Heart right ventricle (tissue), 16 donors: Measurements from ENCODE around the gene UBQLNL. TPM values are rescaled to one million over a fixed set of nuclear protein-coding genes. Genes with fewer than 3 reads are reported as not detected.

Source experiments
- ATAC-seq, 8 donors: fragments of 200-7000 bp; cut with Tn5 transposase; one replicate each; pipeline ENCODE4 v1.9.1; 2020; ENCODE audit warnings: mild to moderate bottlenecking in 8 of 8, moderate library complexity in 8 of 8, moderate number of reproducible peaks in 1 of 8
- DNase-seq, 2 donors: peaks; one replicate each; pipeline ENCODE4 v3.0.0-alpha.2; 2020
- H3K27ac ChIP-seq, 10 donors: fragments of 200-600 bp; sonication (generic) in 2 of 10; one replicate each; pipeline versions ENCODE4 v1.5.0 to v1.8.0; 2020 to 2022; ENCODE audit warnings: mild to moderate bottlenecking in 3 of 10
- H3K27me3 ChIP-seq, 7 donors: fragments of 200-600 bp; one replicate each; pipeline ENCODE4 v1.8.0; 2021 to 2022; ENCODE audit warnings: mild to moderate bottlenecking in 2 of 7
- H3K36me3 ChIP-seq, 9 donors: fragments of 200-600 bp; sonication (generic) in 1 of 9; one replicate each; pipeline versions ENCODE4 v1.5.0 to v1.8.0; 2020 to 2022; ENCODE audit warnings: mild to moderate bottlenecking in 2 of 9
- H3K4me1 ChIP-seq, 9 donors: fragments of 200-600 bp; sonication (generic) in 1 of 9; one replicate each; pipeline versions ENCODE4 v1.5.0 to v1.8.0; 2020 to 2022; ENCODE audit warnings: mild to moderate bottlenecking in 4 of 9
- H3K4me3 ChIP-seq, 10 donors: fragments of 200-600 bp; sonication (generic) in 2 of 10; one replicate each; pipeline versions ENCODE4 v1.5.0 to v1.8.0; 2020 to 2022; ENCODE audit warnings: mild to moderate bottlenecking in 7 of 10, moderate library complexity in 2 of 10
- H3K9me3 ChIP-seq, 11 donors: fragments of 200-600 bp in 10 of 11; sonication (generic) in 2 of 11; one replicate each; pipeline versions ENCODE4 v1.5.0 to v1.8.0; 2013 to 2022; ENCODE audit warnings: mild to moderate bottlenecking in 2 of 11, control low read depth in 1 of 11, moderate library complexity in 1 of 11
- CTCF ChIP-seq, 9 donors: fragments of 200-600 bp; sonication (generic) in 2 of 9; IDR thresholded peaks; one replicate each; pipeline versions ENCODE4 v1.5.0 to v1.8.0; 2021 to 2022; ENCODE audit warnings: antibody characterized with exemption in 9 of 9, mild to moderate bottlenecking in 5 of 9, moderate library complexity in 1 of 9
- WGBS, 2 donors: extraction: QIAGEN DNeasy Blood & Tissue Kit; methylation state at CpG; one replicate each; pipeline ENCODE4 v1.1.7; 2013; ENCODE audit warnings: inconsistent platforms in 1 of 2; 5-methylcytosine and 5-hydroxymethylcytosine counted together
- intact Hi-C, 10 donors: fragments of 100-400 bp; cut with DNase I; formaldehyde crosslinking; loops; one replicate each; pipeline versions ENCODE4 v1.11.1 to v1.14.2; 2022
- polyA plus RNA-seq, 2 donors: library from polyadenylated mRNA; stranded (reverse); fragments of 200-250 nt; gene quantifications; one replicate each; pipeline ENCODE4 v1.2.3, GENCODE V29; 2013
- total RNA-seq, 10 donors: library from RNA; stranded (reverse); fragmentation: NEBNext Ultra II Directional in 3 of 10; extraction: Animal tissue kit (Norgen Biotek cat#: 25700) in 3 of 10; gene quantifications; one replicate each; pipeline versions ENCODE4 v1.2.1 to v1.2.4, GENCODE V29; 2021 to 2023
- donor health status: Arrhythmogenic right ventricular cardiomyopathy.
- donor health status: ischemic (EF 13 %, LVEDD 7.1; RV severe dilation, severe dysfunction).
- donor health status: healthy with polysubstance abuse.
- donor health status: DM: no; HTN: yes; CAD: no.
- donor health status: DM: no; HTN: no; CAD: no.
- donor health status: ischemic (EF 25% LVEDD 6.9; RV normal size, moderate dysfunction).
- donor health status: ischemic (EF 25% LVEDD 5.7; RV mildly dilated, moderate dysfunction).
- donor health status: healthy.
- donor health status: DM: yes; HTN: yes; CAD: no.
- donor health status: Ischemic cardiomyopathy.
- donor health status: ischemic (EF 35%, LVEDD 5.7; RV mildly dilated, moderate dysfunction).
- donor health status: nonischemic (EF 11% LVEDD 7.7; RV severe dilation, severe dysfunction).
- donor health status: DM: yes; HTN: yes; CAD: no.
- donor health status: PGD.
- donor health status: ischemic (EF 29% LVEDD 5.4; RV normal size, mild dysfunction).
- donor health status: nonischemic (EF 23%, LVEDD 6.1; RV moderate dilation, normal function).

Gene UBQLNL
- total and polyA plus RNA-seq, 12 donors, result 0.10 to 0.80 (median 0.13) TPM; not detected in 5

- ATAC-seq (no peak), DNase-seq (no peak)
- no peak for TF ChIP-seq CTCF (IDR thresholded peaks at IDR 0.05)
- intact Hi-C loops, result no loop called here
- peaks cover 0 to 5% (median 0%) of the 10 kb centered on the region in 9 donors for H3K4me1 ChIP-seq
- 86 to 89% methylated on average over 2 of the region's 2 CpGs for WGBS, 2 donors
- no peaks in the 10 kb centered on the region for H3K36me3 ChIP-seq
- no peaks in the 10 kb centered on the region for H3K27me3 ChIP-seq
- H3K9me3 ChIP-seq, result no peaks in the 10 kb centered on the region
- no peak overlapping the region for H3K27ac ChIP-seq
- H3K4me3 ChIP-seq, result no peak overlapping the region
These were observed 12.0 kb downstream of the UBQLNL start for GRCh38 chr11:5504403-5504921.

- intact Hi-C loops, result no loop called here
- H3K36me3 ChIP-seq, result no peaks in the 10 kb centered on the region
- 87 to 91% methylated on average over 6 of the region's 6 CpGs for WGBS, 2 donors
- no peaks in the 10 kb centered on the region for H3K27me3 ChIP-seq
- peaks cover 0 to 5% (median 0%) of the 10 kb centered on the region in 9 donors for H3K4me1 ChIP-seq
- DNase-seq, result no peak
- H3K4me3 ChIP-seq, result no peak overlapping the region
- no peak for ATAC-seq
- H3K27ac ChIP-seq, result no peak overlapping the region
- TF ChIP-seq CTCF (IDR thresholded peaks at IDR 0.05), result no peak
- H3K9me3 ChIP-seq, result no peaks in the 10 kb centered on the region
These were observed 16.1 kb downstream of the UBQLNL start for GRCh38 chr11:5500393-5500801.

- WGBS, 2 donors, result 49% methylated on average over 2 of the region's 2 CpGs
- intact Hi-C loops, result no loop called here
- ATAC-seq (no peak), DNase-seq (no peak)
- Histone ChIP-seq H3K36me3 (no peaks in the 10 kb centered on the region), H3K4me3 (no peak overlapping the region), H3K27ac (no peak overlapping the region), H3K4me1 (peaks cover 0 to 5% (median 0%) of the 10 kb centered on the region in 9 donors), H3K27me3 (no peaks in the 10 kb centered on the region), H3K9me3 (no peaks in the 10 kb centered on the region)
- TF ChIP-seq CTCF (IDR thresholded peaks at IDR 0.05), result no peak
These were observed 16.8 kb downstream of the UBQLNL start for GRCh38 chr11:5499671-5500070.

- no peaks in the 10 kb centered on the region for H3K36me3 ChIP-seq
- DNase-seq (no peak), ATAC-seq (no peak)
- WGBS, 2 donors, result 53 to 55% methylated on average over 5 of the region's 5 CpGs
- TF ChIP-seq CTCF (IDR thresholded peaks at IDR 0.05), result no peak
- no peak overlapping the region for H3K27ac ChIP-seq
- peaks cover 0 to 5% (median 0%) of the 10 kb centered on the region in 7 donors for H3K27me3 ChIP-seq
- intact Hi-C loops, result loop anchor here in 1 of 10 donors (5.0 kb wide), 1 partner anchor 318 kb away; the partner anchor contains the start of gene OR52N2
- no peaks in the 10 kb centered on the region for H3K9me3 ChIP-seq
- H3K4me1 ChIP-seq, result no peaks in the 10 kb centered on the region
- H3K4me3 ChIP-seq, result no peak overlapping the region
These were observed 26.7 kb downstream of the UBQLNL start for GRCh38 chr11:5489576-5490357.
